ENCODE results near the gene CCDC192.
"Not testable (repeated sequence)": the region's sequence is repeated elsewhere in the genome, so short reads cannot be mapped to it uniquely, and the experiment has no call there.

Gene CCDC192, protein sequence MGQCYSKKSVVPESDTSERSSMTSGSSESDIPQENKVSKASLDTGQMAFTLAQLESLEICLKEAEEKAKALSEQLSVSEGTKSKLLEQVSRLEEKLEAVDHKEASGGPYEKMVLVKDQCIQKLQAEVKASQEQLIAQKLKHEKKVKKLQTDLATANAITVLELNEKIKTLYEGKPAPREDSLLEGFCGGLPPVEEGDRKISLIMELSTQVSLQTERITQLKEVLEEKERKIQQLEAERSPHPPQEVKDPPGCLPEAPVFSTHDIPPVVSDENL

GRCh38 chr5:127702926-127703561, at the start of gene CCDC192:
Gene CCDC192 (plus strand): TSS chr5:127703391. CDS start chr5:127703446, 55 bp downstream.
- no peaks in the 10 kb centered on the region for H3K9me3 ChIP-seq (ENCODE audit: control insufficient read depth, insufficient read depth, low read length)
- H3K4me1 ChIP-seq (ENCODE audit: control insufficient read depth, insufficient read depth, low read length): no peaks in the 10 kb centered on the region; the same call in 1 of the 2 replicates
- H3K36me3 ChIP-seq (ENCODE audit: control insufficient read depth, insufficient read depth, low read length): no peaks in the 10 kb centered on the region
- H3K27me3 ChIP-seq (ENCODE audit: control insufficient read depth, insufficient read depth, low read length): no peaks in the 10 kb centered on the region
- WGBS (ENCODE audit: insufficient coverage, insufficient read length): no CpG with 5 or more reads among the region's 5 CpGs
- H3K27ac ChIP-seq (ENCODE audit: low read length): no peak within 1 kb of the TSS
- no peak within 1 kb of the TSS for H3K4me3 ChIP-seq (ENCODE audit: low read length)
- no peak for DNase-seq (ENCODE audit: low read depth, low spot score)

DNA sequence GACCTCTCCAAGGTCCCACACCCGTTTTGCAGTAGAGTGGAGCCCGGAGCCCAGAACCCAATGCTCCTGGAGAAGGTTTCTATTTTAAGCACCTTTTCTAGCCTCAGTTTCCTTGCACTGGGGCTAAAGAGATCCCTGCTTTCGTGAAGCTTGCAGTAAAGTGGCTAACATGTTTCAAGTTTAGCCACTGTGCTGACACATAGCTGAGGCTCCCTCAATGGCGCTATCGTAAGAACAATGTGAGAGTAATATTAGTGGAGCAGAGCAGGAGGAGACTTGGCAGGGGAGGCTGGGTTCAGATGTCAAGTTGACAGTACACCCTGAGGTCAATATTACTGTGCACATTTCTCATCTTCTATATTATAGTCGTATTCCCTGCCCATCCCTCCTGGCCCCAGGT, 46.4 kb upstream of the CCDC192 start:
- no CpG with 5 or more reads among the region's 6 CpGs for WGBS (ENCODE audit: insufficient coverage, insufficient read length)
- no peak overlapping the region for H3K27ac ChIP-seq (ENCODE audit: low read length)

GRCh38 chr5:127660047-127660733, 43.0 kb upstream of the CCDC192 start:
- no peak overlapping the region for H3K27ac ChIP-seq (ENCODE audit: low read length)
- H3K36me3 ChIP-seq (ENCODE audit: control insufficient read depth, insufficient read depth, low read length): no peaks in the 10 kb centered on the region
- H3K4me3 ChIP-seq (ENCODE audit: low read length): no peak overlapping the region
- WGBS (ENCODE audit: insufficient coverage, insufficient read length): no CpG with 5 or more reads among the region's 3 CpGs
- H3K4me1 ChIP-seq (ENCODE audit: control insufficient read depth, insufficient read depth, low read length): no peaks in the 10 kb centered on the region
- no peaks in the 10 kb centered on the region for H3K27me3 ChIP-seq (ENCODE audit: control insufficient read depth, insufficient read depth, low read length)
- H3K9me3 ChIP-seq (ENCODE audit: control insufficient read depth, insufficient read depth, low read length): no peaks in the 10 kb centered on the region
- no peak for DNase-seq (ENCODE audit: low read depth, low spot score)

More for the DNA sequence above, 46.4 kb upstream of the CCDC192 start:
- no peak for DNase-seq (ENCODE audit: low read depth, low spot score)
- Histone ChIP-seq H3K9me3 (ENCODE audit: control insufficient read depth, insufficient read depth, low read length) (no peaks in the 10 kb centered on the region), H3K27me3 (ENCODE audit: control insufficient read depth, insufficient read depth, low read length) (no peaks in the 10 kb centered on the region), H3K4me1 (ENCODE audit: control insufficient read depth, insufficient read depth, low read length) (no peaks in the 10 kb centered on the region), H3K36me3 (ENCODE audit: control insufficient read depth, insufficient read depth, low read length) (no peaks in the 10 kb centered on the region), H3K4me3 (ENCODE audit: low read length) (no peak overlapping the region)

- no peaks in the 10 kb centered on the region for H3K36me3 ChIP-seq (ENCODE audit: control insufficient read depth, insufficient read depth, low read length)
- DNase-seq (ENCODE audit: low read depth, low spot score): no peak
- H3K4me1 ChIP-seq (ENCODE audit: control insufficient read depth, insufficient read depth, low read length): no peaks in the 10 kb centered on the region
- no peak overlapping the region for H3K4me3 ChIP-seq (ENCODE audit: low read length)
- H3K27ac ChIP-seq (ENCODE audit: low read length): no peak overlapping the region
- H3K9me3 ChIP-seq (ENCODE audit: control insufficient read depth, insufficient read depth, low read length): no peaks in the 10 kb centered on the region
- no peaks in the 10 kb centered on the region for H3K27me3 ChIP-seq (ENCODE audit: control insufficient read depth, insufficient read depth, low read length)
- no CpG with 5 or more reads among the region's 5 CpGs for WGBS (ENCODE audit: insufficient coverage, insufficient read length)
These were observed 39.1 kb upstream of the CCDC192 start for GRCh38 chr5:127664093-127664492.

- H3K27ac ChIP-seq (ENCODE audit: low read length): no peak overlapping the region
These were observed 37.5 kb upstream of the CCDC192 start for GRCh38 chr5:127665641-127666040.

GRCh38 chr5:127666043-127666716, 37.0 kb upstream of the CCDC192 start:
- WGBS (ENCODE audit: insufficient coverage, insufficient read length): no CpG with 5 or more reads among the region's 3 CpGs

More at GRCh38 chr5:127665641-127666040, 37.5 kb upstream of the CCDC192 start:
- no peak for DNase-seq (ENCODE audit: low read depth, low spot score)
- no peaks in the 10 kb centered on the region for H3K36me3 ChIP-seq (ENCODE audit: control insufficient read depth, insufficient read depth, low read length)
- no peaks in the 10 kb centered on the region for H3K4me1 ChIP-seq (ENCODE audit: control insufficient read depth, insufficient read depth, low read length)
- no peaks in the 10 kb centered on the region for H3K9me3 ChIP-seq (ENCODE audit: control insufficient read depth, insufficient read depth, low read length)
- H3K27me3 ChIP-seq (ENCODE audit: control insufficient read depth, insufficient read depth, low read length): no peaks in the 10 kb centered on the region
- no peak overlapping the region for H3K4me3 ChIP-seq (ENCODE audit: low read length)

DNA sequence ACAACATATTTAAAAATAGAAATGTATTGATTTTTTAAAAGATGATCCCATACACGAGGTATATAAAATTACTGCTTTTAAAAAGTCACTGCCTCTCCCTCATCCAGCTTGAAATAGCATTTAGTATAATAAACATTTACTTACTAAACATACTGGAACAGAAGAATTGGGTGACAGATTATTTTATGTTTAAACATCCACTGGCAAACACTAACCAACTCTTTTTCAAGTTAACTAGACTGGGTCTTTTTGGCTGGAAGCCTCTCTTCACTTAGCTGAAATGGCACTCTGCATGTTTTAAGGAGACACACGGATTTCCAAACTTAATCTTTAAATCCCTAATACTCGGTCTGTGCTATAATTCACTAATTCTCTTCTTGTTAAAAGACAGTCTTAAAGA, 35.3 kb upstream of the CCDC192 start:
- Histone ChIP-seq H3K27ac (ENCODE audit: low read length) (no peak overlapping the region), H3K4me1 (ENCODE audit: control insufficient read depth, insufficient read depth, low read length) (no peaks in the 10 kb centered on the region), H3K4me3 (ENCODE audit: low read length) (no peak overlapping the region), H3K27me3 (ENCODE audit: control insufficient read depth, insufficient read depth, low read length) (no peaks in the 10 kb centered on the region), H3K9me3 (ENCODE audit: control insufficient read depth, insufficient read depth, low read length) (no peaks in the 10 kb centered on the region), H3K36me3 (ENCODE audit: control insufficient read depth, insufficient read depth, low read length) (no peaks in the 10 kb centered on the region)
- no peak for DNase-seq (ENCODE audit: low read depth, low spot score)
- WGBS (ENCODE audit: insufficient coverage, insufficient read length): no CpG with 5 or more reads among the region's 3 CpGs

More at GRCh38 chr5:127666043-127666716, 37.0 kb upstream of the CCDC192 start:
- H3K36me3 ChIP-seq (ENCODE audit: control insufficient read depth, insufficient read depth, low read length): no peaks in the 10 kb centered on the region
- no peaks in the 10 kb centered on the region for H3K4me1 ChIP-seq (ENCODE audit: control insufficient read depth, insufficient read depth, low read length)
- no peaks in the 10 kb centered on the region for H3K27me3 ChIP-seq (ENCODE audit: control insufficient read depth, insufficient read depth, low read length)
- H3K4me3 ChIP-seq (ENCODE audit: low read length): no peak overlapping the region
- no peak for DNase-seq (ENCODE audit: low read depth, low spot score)
- no peak overlapping the region for H3K27ac ChIP-seq (ENCODE audit: low read length)
- H3K9me3 ChIP-seq (ENCODE audit: control insufficient read depth, insufficient read depth, low read length): no peaks in the 10 kb centered on the region

DNA sequence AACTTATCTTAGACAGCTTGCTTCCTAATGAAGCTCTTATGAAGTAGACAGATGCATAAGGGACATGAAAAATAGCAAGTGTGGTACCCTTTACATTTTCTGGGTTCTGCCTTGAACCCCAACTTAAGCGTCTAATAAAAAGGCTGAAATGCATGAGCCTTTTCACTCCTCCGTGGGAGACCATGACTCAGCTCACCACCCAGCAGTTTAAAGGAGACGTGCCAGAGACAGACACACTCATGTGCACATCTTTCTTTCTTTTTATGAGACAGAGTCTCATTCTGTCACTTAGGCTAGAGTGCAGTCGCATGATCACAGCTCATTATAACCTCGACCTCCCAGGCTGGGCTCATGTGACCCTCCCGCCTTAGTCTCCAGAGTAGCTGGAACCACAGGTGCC, 32.0 kb upstream of the CCDC192 start:
- DNase-seq (ENCODE audit: low read depth, low spot score): no peak
- H3K27me3 ChIP-seq (ENCODE audit: control insufficient read depth, insufficient read depth, low read length): no peaks in the 10 kb centered on the region
- H3K36me3 ChIP-seq (ENCODE audit: control insufficient read depth, insufficient read depth, low read length): no peaks in the 10 kb centered on the region
- no CpG with 5 or more reads among the region's 6 CpGs for WGBS (ENCODE audit: insufficient coverage, insufficient read length)
- H3K4me1 ChIP-seq (ENCODE audit: control insufficient read depth, insufficient read depth, low read length): no peaks in the 10 kb centered on the region
- no peaks in the 10 kb centered on the region for H3K9me3 ChIP-seq (ENCODE audit: control insufficient read depth, insufficient read depth, low read length)
- no peak overlapping the region for H3K27ac ChIP-seq (ENCODE audit: low read length)
- no peak overlapping the region for H3K4me3 ChIP-seq (ENCODE audit: low read length)

GRCh38 chr5:127673117-127673800, 29.9 kb upstream of the CCDC192 start:
- H3K36me3 ChIP-seq (ENCODE audit: control insufficient read depth, insufficient read depth, low read length): no peaks in the 10 kb centered on the region
- no peaks in the 10 kb centered on the region for H3K4me1 ChIP-seq (ENCODE audit: control insufficient read depth, insufficient read depth, low read length)
- no peak for DNase-seq (ENCODE audit: low read depth, low spot score)
- H3K27me3 ChIP-seq (ENCODE audit: control insufficient read depth, insufficient read depth, low read length): no peaks in the 10 kb centered on the region
- H3K27ac ChIP-seq (ENCODE audit: low read length): no peak overlapping the region
- H3K9me3 ChIP-seq (ENCODE audit: control insufficient read depth, insufficient read depth, low read length): no peaks in the 10 kb centered on the region
- no peak overlapping the region for H3K4me3 ChIP-seq (ENCODE audit: low read length)
- WGBS (ENCODE audit: insufficient coverage, insufficient read length): no CpG with 5 or more reads among the region's 2 CpGs

DNA sequence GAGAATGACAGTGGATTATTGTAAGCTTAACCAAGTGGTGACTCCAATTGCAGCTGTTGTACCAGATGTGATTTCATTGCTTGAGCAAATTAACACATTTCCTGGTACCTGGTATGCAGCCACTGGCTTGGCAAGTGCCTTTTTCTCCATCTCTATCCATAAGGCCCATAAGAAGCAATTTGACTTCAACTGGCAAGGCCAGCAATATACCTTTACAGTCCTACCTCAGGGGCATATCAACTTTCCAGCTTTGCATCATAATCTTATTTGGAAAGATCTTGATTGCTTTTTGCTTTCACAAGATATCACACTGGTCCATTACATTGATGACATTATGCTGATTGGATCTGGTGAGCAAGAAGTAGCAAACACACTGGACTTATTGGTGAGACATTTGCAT, 26.2 kb upstream of the CCDC192 start:
- H3K9me3 ChIP-seq (ENCODE audit: control insufficient read depth, insufficient read depth, low read length); H3K4me1 ChIP-seq (ENCODE audit: control insufficient read depth, insufficient read depth, low read length); H3K27ac ChIP-seq (ENCODE audit: low read length); H3K36me3 ChIP-seq (ENCODE audit: control insufficient read depth, insufficient read depth, low read length); H3K27me3 ChIP-seq (ENCODE audit: control insufficient read depth, insufficient read depth, low read length); H3K4me3 ChIP-seq (ENCODE audit: low read length); DNase-seq (ENCODE audit: low read depth, low spot score): not testable (repeated sequence)

Measured in iPS DF 6.9 (cell line).